ENCODE data around the gene FILIP1L. TPM values are rescaled to one million over a fixed set of nuclear protein-coding genes. Genes with fewer than 3 reads are reported as not detected.

The FILIP1L gene
- total RNA-seq, 1 experiment from 2014 or later, result 0.17 TPM

- no peak overlapping the region for H3K9ac ChIP-seq (ENCODE audit: low read length)
- BruUV-seq (replicated peaks), result no TSS peak
- H3K9me3 ChIP-seq (ENCODE audit: control insufficient read depth in 1 of 2, insufficient read depth in 1 of 2, low read depth in 1 of 2, low read length in 2 of 2), result no peaks in the 10 kb centered on the region
- TF ChIP-seq SIN3A (IDR thresholded peaks at IDR 0.05; ENCODE audit: low read depth) (no peak), CEBPB (IDR thresholded peaks at IDR 0.05; ENCODE audit: low read depth) (no peak), TCF7L2 (IDR thresholded peaks at IDR 0.05; ENCODE audit: borderline replicate concordance, extremely low read depth, insufficient read depth, insufficient read length) (no peak), EGR1 (IDR thresholded peaks at IDR 0.05; ENCODE audit: low read depth) (no peak), EZH2phosphoT487 (IDR thresholded peaks at IDR 0.05; ENCODE audit: borderline replicate concordance) (no peak), ATF3 (IDR thresholded peaks at IDR 0.05) (no peak), POLR2A (IDR thresholded peaks at IDR 0.05; ENCODE audit: borderline replicate concordance, extremely low read depth, insufficient read depth, insufficient read length) (no peak), CBX3 (IDR thresholded peaks at IDR 0.05; ENCODE audit: low read depth) (no peak), SP1 (IDR thresholded peaks at IDR 0.05; ENCODE audit: low read depth) (no peak), FOSL1 (IDR thresholded peaks at IDR 0.05; ENCODE audit: low read depth) (no peak)
- TF ChIP-seq, protein P1, sequence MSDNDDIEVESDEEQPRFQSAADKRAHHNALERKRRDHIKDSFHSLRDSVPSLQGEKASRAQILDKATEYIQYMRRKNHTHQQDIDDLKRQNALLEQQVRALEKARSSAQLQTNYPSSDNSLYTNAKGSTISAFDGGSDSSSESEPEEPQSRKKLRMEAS (IDR thresholded peaks at IDR 0.05), result no peak
- H3K4me1 ChIP-seq (ENCODE audit: control insufficient read depth in 1 of 2, insufficient read depth in 2 of 2, low read length in 2 of 2), result no peaks in the 10 kb centered on the region
- CTCF ChIA-PET, result interaction anchor here (2.0 kb wide), 1 partner anchor 415 kb away, joined by 10 read pairs; no protein-coding TSS in a partner anchor
- peaks cover 58% of the 10 kb centered on the region for H3K79me2 ChIP-seq (ENCODE audit: insufficient read depth, low read length)
- H3K4me2 ChIP-seq (ENCODE audit: low read length), result no peak overlapping the region
- H3K27ac ChIP-seq (ENCODE audit: low read depth, low read length), result no peak overlapping the region
- H3K27me3 ChIP-seq (ENCODE audit: insufficient read depth, low read length), result no peaks in the 10 kb centered on the region
- H3K4me3 ChIP-seq (replicated peaks in 1 of 2; ENCODE audit: low read depth in 1 of 2, low read length in 2 of 2), result no peak overlapping the region
- POLR2A ChIA-PET, result no interaction called here
- H2AFZ ChIP-seq (ENCODE audit: low read depth, low read length, poor library complexity, severe bottlenecking), result no peak overlapping the region
- H3K36me3 ChIP-seq (ENCODE audit: control insufficient read depth in 1 of 2, insufficient read depth in 2 of 2, low read length in 2 of 2), result no peaks in the 10 kb centered on the region
- H4K20me1 ChIP-seq (ENCODE audit: insufficient read depth), result no peaks in the 10 kb centered on the region
- H3K9me2 ChIP-seq (ENCODE audit: insufficient read depth), result no peaks in the 10 kb centered on the region
- ATAC-seq (no peak), DNase-seq (ENCODE audit: low read depth, low spot score) (no peak)
- intact Hi-C loops (cut with micrococcal nuclease), result loop anchor here (10.0 kb wide), 1 partner anchor 626 kb away; no protein-coding TSS in a partner anchor
- RAD21 ChIA-PET (ENCODE audit: low non-redundant PET in 1 of 2, low total read pairs in 2 of 2, uncharacterized antibody in 2 of 2, unreplicated experiment in 2 of 2), result no interaction called here
Observed at GRCh38 chr3:99838755-99839154, 275.5 kb downstream of the FILIP1L start.

DNA sequence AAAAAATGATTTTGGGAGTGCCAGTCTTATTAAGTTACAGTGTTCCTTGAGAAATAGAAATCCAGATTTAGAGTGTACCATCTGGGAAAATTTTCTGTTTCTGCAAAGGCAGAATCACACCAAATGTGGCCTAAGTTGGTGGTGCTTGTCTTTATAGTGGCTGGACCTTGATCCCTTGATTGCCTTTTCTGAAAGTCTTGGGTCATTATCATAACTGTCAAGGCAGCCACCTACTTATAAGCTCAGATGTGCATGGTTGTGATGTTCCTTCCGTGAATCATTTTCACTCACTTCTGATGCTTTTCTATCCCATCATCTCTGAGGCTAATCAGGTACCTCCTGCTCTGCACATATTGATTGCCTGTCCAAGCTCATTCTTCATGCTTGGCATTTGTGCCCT is 276.6 kb downstream of the FILIP1L start:
- BruUV-seq (replicated peaks), result no TSS peak
- H3K4me1 ChIP-seq (ENCODE audit: control insufficient read depth in 1 of 2, insufficient read depth in 2 of 2, low read length in 2 of 2), result no peaks in the 10 kb centered on the region
- ChIA-PET RAD21 (ENCODE audit: low non-redundant PET in 1 of 2, low total read pairs in 2 of 2, uncharacterized antibody in 2 of 2, unreplicated experiment in 2 of 2) (no interaction called here), POLR2A (no interaction called here), CTCF (no interaction called here)
- no peak overlapping the region for H3K4me2 ChIP-seq (ENCODE audit: low read length)
- H3K9me3 ChIP-seq (ENCODE audit: control insufficient read depth in 1 of 2, insufficient read depth in 1 of 2, low read depth in 1 of 2, low read length in 2 of 2), result no peaks in the 10 kb centered on the region
- DNase-seq (ENCODE audit: low read depth, low spot score) (no peak), ATAC-seq (no peak)
- intact Hi-C loops (cut with micrococcal nuclease), result loop anchor here (10.0 kb wide), 1 partner anchor 627 kb away; no protein-coding TSS in a partner anchor
- H3K36me3 ChIP-seq (ENCODE audit: control insufficient read depth in 1 of 2, insufficient read depth in 2 of 2, low read length in 2 of 2), result no peaks in the 10 kb centered on the region
- H3K4me3 ChIP-seq (replicated peaks in 1 of 2; ENCODE audit: low read depth in 1 of 2, low read length in 2 of 2), result no peak overlapping the region
- no peaks in the 10 kb centered on the region for H3K27me3 ChIP-seq (ENCODE audit: insufficient read depth, low read length)
- peaks cover 67% of the 10 kb centered on the region for H3K79me2 ChIP-seq (ENCODE audit: insufficient read depth, low read length)
- H4K20me1 ChIP-seq (ENCODE audit: insufficient read depth), result no peaks in the 10 kb centered on the region
- no peak overlapping the region for H3K9ac ChIP-seq (ENCODE audit: low read length)
- H3K27ac ChIP-seq (ENCODE audit: low read depth, low read length), result no peak overlapping the region
- no peaks in the 10 kb centered on the region for H3K9me2 ChIP-seq (ENCODE audit: insufficient read depth)
- TF ChIP-seq SRF (IDR thresholded peaks at IDR 0.05; ENCODE audit: low read depth), result no peak
- TF ChIP-seq ELF1 (IDR thresholded peaks at IDR 0.05; ENCODE audit: borderline replicate concordance, low read depth), result no peak
- TF ChIP-seq POLR2AphosphoS5 (IDR thresholded peaks at IDR 0.05; ENCODE audit: low read depth, low read length), result no peak
- no peak for TF ChIP-seq RAD21 (IDR thresholded peaks at IDR 0.05; ENCODE audit: low read depth)
- TF ChIP-seq ATF3 (IDR thresholded peaks at IDR 0.05), result no peak
- TF ChIP-seq JUND (IDR thresholded peaks at IDR 0.05), result no peak
- TF ChIP-seq FOSL1 (IDR thresholded peaks at IDR 0.05; ENCODE audit: low read depth), result no peak
- no peak for TF ChIP-seq EZH2 (IDR thresholded peaks at IDR 0.05)
- TF ChIP-seq EGR1 (IDR thresholded peaks at IDR 0.05; ENCODE audit: low read depth), result no peak
- TF ChIP-seq CBX3 (IDR thresholded peaks at IDR 0.05; ENCODE audit: low read depth), result no peak
- TF ChIP-seq TCF7L2 (IDR thresholded peaks at IDR 0.05; ENCODE audit: borderline replicate concordance, extremely low read depth, insufficient read depth, insufficient read length), result no peak
- TF ChIP-seq ZBTB33 (IDR thresholded peaks at IDR 0.05; ENCODE audit: extremely low read depth, insufficient replicate concordance, low read length), result no peak
- TF ChIP-seq ZFX (IDR thresholded peaks at IDR 0.05), result no peak
- no peak overlapping the region for H2AFZ ChIP-seq (ENCODE audit: low read depth, low read length, poor library complexity, severe bottlenecking)

Data from HCT116 (cell line).